Measurements from ENCODE around the gene SLC5A6.

DNA sequence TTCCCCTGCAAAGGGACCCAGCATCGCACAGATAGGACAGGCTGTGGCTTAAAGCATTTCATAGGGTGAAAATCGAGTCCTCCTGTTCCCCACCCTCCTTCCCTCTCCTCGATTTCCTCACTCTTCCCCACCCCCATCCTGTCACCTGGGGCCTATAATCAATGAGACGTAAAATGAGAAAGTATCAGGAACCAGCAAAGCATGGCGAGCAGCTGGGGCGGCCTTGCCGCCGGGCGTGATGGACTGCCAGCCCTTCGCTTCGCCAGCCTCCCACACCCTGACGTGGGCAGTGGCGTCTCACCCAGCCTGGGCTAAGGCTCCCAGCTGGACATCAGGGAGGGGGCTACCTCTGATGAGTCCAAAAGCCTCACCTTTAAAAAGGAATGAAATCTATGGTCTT, 39.7 kb upstream of the SLC5A6 start:
- TF ChIP-seq, protein P1, sequence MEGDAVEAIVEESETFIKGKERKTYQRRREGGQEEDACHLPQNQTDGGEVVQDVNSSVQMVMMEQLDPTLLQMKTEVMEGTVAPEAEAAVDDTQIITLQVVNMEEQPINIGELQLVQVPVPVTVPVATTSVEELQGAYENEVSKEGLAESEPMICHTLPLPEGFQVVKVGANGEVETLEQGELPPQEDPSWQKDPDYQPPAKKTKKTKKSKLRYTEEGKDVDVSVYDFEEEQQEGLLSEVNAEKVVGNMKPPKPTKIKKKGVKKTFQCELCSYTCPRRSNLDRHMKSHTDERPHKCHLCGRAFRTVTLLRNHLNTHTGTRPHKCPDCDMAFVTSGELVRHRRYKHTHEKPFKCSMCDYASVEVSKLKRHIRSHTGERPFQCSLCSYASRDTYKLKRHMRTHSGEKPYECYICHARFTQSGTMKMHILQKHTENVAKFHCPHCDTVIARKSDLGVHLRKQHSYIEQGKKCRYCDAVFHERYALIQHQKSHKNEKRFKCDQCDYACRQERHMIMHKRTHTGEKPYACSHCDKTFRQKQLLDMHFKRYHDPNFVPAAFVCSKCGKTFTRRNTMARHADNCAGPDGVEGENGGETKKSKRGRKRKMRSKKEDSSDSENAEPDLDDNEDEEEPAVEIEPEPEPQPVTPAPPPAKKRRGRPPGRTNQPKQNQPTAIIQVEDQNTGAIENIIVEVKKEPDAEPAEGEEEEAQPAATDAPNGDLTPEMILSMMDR (IDR thresholded peaks at IDR 0.05), result no peak
- no peak for TF ChIP-seq POLR2A (IDR thresholded peaks at IDR 0.05)

Measured in body of pancreas (tissue), 4 donors.